ENCODE measurements around the gene MYO3B. TPM values are rescaled to one million over a fixed set of nuclear protein-coding genes. Genes with fewer than 3 reads are reported as not detected.

The MYO3B gene
- total and polyA plus RNA-seq, 2 donors (not counting 3 experiments of a cell fraction or from before 2014, with no cell fraction given): 0.03 TPM; not detected in 1

- Histone ChIP-seq H3K9me3 (replicated peaks; ENCODE audit: control insufficient read depth, insufficient read depth, low read length) (no peaks in the 10 kb centered on the region), H3K27ac (ENCODE audit: insufficient read depth, low read depth, low read length) (no peak overlapping the region), H3K9me1 (replicated peaks; ENCODE audit: control insufficient read depth, extremely low read depth, insufficient read depth, low read length) (no peaks in the 10 kb centered on the region), H3K27me3 (ENCODE audit: control insufficient read depth in 2 of 2, insufficient read depth in 2 of 2, low read length in 2 of 2) (no peaks in the 10 kb centered on the region), H2AFZ (ENCODE audit: low read depth, low read length) (no peak overlapping the region), H3K9ac (replicated peaks; ENCODE audit: extremely low read depth, insufficient read depth, low read length) (no peak overlapping the region), H3K4me3 (replicated peaks in 1 of 3; ENCODE audit: insufficient read depth in 1 of 3, low read depth in 1 of 3, low read length in 3 of 3) (no peak overlapping the region), H3K79me2 (ENCODE audit: control insufficient read depth, insufficient read depth, low read length) (no peaks in the 10 kb centered on the region), H3K4me1 (ENCODE audit: control insufficient read depth, extremely low read depth, insufficient read depth, low read length) (no peaks in the 10 kb centered on the region), H3K4me2 (ENCODE audit: insufficient read depth, low read length) (no peak overlapping the region), H3K36me3 (ENCODE audit: control insufficient read depth in 2 of 2, extremely low read depth in 1 of 2, insufficient read depth in 2 of 2, low read length in 2 of 2) (no peaks in the 10 kb centered on the region), H4K20me1 (replicated peaks; ENCODE audit: control insufficient read depth, extremely low read depth, insufficient read depth, low read length) (no peaks in the 10 kb centered on the region)
- TF ChIP-seq POLR2AphosphoS5 (IDR thresholded peaks at IDR 0.05; ENCODE audit: insufficient read depth, low read depth, low read length): no peak
- BruUV-seq (replicated peaks): no TSS peak
- intact Hi-C loops (cut with micrococcal nuclease) (no loop called here), dilution Hi-C loops (cut with MboI; ENCODE audit: extremely low pct_ligation_motif_present, low sequenced_read_pairs) (no loop called here)
- DNase-seq (ENCODE audit: low read depth, low spot score) (no peak), FAIRE-seq (no peak)
- ChIA-PET POLR2A (no interaction called here), CTCF (interaction anchor here (1.2 kb wide), 1 partner anchor 10 kb away, joined by 4 read pairs; no protein-coding TSS in a partner anchor)
Measured at GRCh38 chr2:170214309-170214948, 36.5 kb downstream of the MYO3B start.

- BruUV-seq (replicated peaks): no TSS peak
- no peak for DNase-seq (ENCODE audit: low read depth, low spot score)
Measured at GRCh38 chr2:170215021-170215420, 37.1 kb downstream of the MYO3B start.

More at GRCh38 chr2:170215021-170215420, 37.1 kb downstream of the MYO3B start:
- dilution Hi-C loops (cut with MboI; ENCODE audit: extremely low pct_ligation_motif_present, low sequenced_read_pairs): no loop called here
- Histone ChIP-seq H3K9me3 (replicated peaks; ENCODE audit: control insufficient read depth, insufficient read depth, low read length) (no peaks in the 10 kb centered on the region), H3K9me1 (replicated peaks; ENCODE audit: control insufficient read depth, extremely low read depth, insufficient read depth, low read length) (no peaks in the 10 kb centered on the region), H3K9ac (replicated peaks; ENCODE audit: extremely low read depth, insufficient read depth, low read length) (no peak overlapping the region), H3K4me3 (replicated peaks in 1 of 3; ENCODE audit: insufficient read depth in 1 of 3, low read depth in 1 of 3, low read length in 3 of 3) (no peak overlapping the region), H3K4me1 (ENCODE audit: control insufficient read depth, extremely low read depth, insufficient read depth, low read length) (no peaks in the 10 kb centered on the region), H4K20me1 (replicated peaks; ENCODE audit: control insufficient read depth, extremely low read depth, insufficient read depth, low read length) (no peaks in the 10 kb centered on the region), H3K27me3 (ENCODE audit: control insufficient read depth in 2 of 2, insufficient read depth in 2 of 2, low read length in 2 of 2) (no peaks in the 10 kb centered on the region), H2AFZ (ENCODE audit: low read depth, low read length) (no peak overlapping the region), H3K27ac (ENCODE audit: insufficient read depth, low read depth, low read length) (no peak overlapping the region), H3K79me2 (ENCODE audit: control insufficient read depth, insufficient read depth, low read length) (no peaks in the 10 kb centered on the region), H3K36me3 (ENCODE audit: control insufficient read depth in 2 of 2, extremely low read depth in 1 of 2, insufficient read depth in 2 of 2, low read length in 2 of 2) (no peaks in the 10 kb centered on the region), H3K4me2 (ENCODE audit: insufficient read depth, low read length) (no peak overlapping the region)
- ChIA-PET POLR2A (no interaction called here), CTCF (interaction anchor here (1.2 kb wide), 1 partner anchor 10 kb away, joined by 4 read pairs; no protein-coding TSS in a partner anchor)
- TF ChIP-seq MAX (IDR thresholded peaks at IDR 0.05; ENCODE audit: insufficient read depth, insufficient read length): no peak
- TF ChIP-seq JUN (IDR thresholded peaks at IDR 0.05; ENCODE audit: borderline replicate concordance, insufficient read depth, insufficient read length, low read depth): no peak
- TF ChIP-seq FOS (IDR thresholded peaks at IDR 0.05; ENCODE audit: borderline replicate concordance, insufficient read depth, low read length): no peak
- no peak for TF ChIP-seq GATA2 (IDR thresholded peaks at IDR 0.05; ENCODE audit: insufficient read depth, insufficient read length, low read depth, low read length)
- TF ChIP-seq POLR2A (IDR thresholded peaks at IDR 0.05; ENCODE audit: low read depth, low read length): no peak
- intact Hi-C loops (cut with micrococcal nuclease): no loop called here
- no peak for FAIRE-seq
